Activated CD4-positive, alpha-beta T cell treated with anti-CD3 and anti-CD28 coated beads for 36 hours (primary cell): ENCODE results near the gene CTDSP2. TPM values are rescaled to one million over a fixed set of nuclear protein-coding genes. Genes with fewer than 3 reads are reported as not detected.
A peak's percentile ranks its signal among the peaks of the same experiment; 100 is the strongest.
"Not testable (repeated sequence)": the region's sequence is repeated elsewhere in the genome, so short reads cannot be mapped to it uniquely, and the experiment has no call there.

Source experiments
- ATAC-seq: fragments of 200-7000 bp; cut with Tn5 transposase; one replicate; pipeline ENCODE4 v1.10.0; 2021; ENCODE audit warnings: mild to moderate bottlenecking, moderate library complexity
- CTCF ChIA-PET: fragments of 350-600 bp; sonication (Branson Sonifier 250); formaldehyde crosslinking; loops from one replicate; lab custom pipeline; 2021; ENCODE audit warnings: antibody characterized with exemption; lab: Charles Lee
- POLR2A ChIA-PET: fragments of 350-600 bp; sonication (Branson Sonifier 250); formaldehyde crosslinking; loops from one replicate; lab custom pipeline; 2021; ENCODE audit warnings: antibody characterized with exemption, inconsistent platforms; lab: Charles Lee
- DNase-seq: peaks from one replicate; pipeline ENCODE4 v3.0.0-alpha.2; 2020
- H3K27ac Mint-ChIP-seq: one replicate; pipeline ENCODE4 v1.8.0; 2021; ENCODE audit warnings: mixed read lengths
- H3K27me3 Mint-ChIP-seq: one replicate; pipeline ENCODE4 v1.8.0; 2021; ENCODE audit warnings: mixed read lengths
- H3K36me3 Mint-ChIP-seq: one replicate; pipeline ENCODE4 v1.8.0; 2021; ENCODE audit warnings: low read depth, mixed read lengths
- H3K4me1 Mint-ChIP-seq: one replicate; pipeline ENCODE4 v1.8.0; 2021; ENCODE audit warnings: mixed read lengths
- H3K4me3 Mint-ChIP-seq: one replicate; pipeline ENCODE4 v1.8.0; 2021; ENCODE audit warnings: mild to moderate bottlenecking, moderate library complexity, mixed read lengths
- H3K9me3 Mint-ChIP-seq: one replicate; pipeline ENCODE4 v1.8.0; 2021; ENCODE audit warnings: low read depth, mixed read lengths
- intact Hi-C, 2 experiments: fragments of 100-400 bp; cut with DNase I in 1 of 2; cut with micrococcal nuclease in 1 of 2; formaldehyde crosslinking; loops; one replicate each; pipeline versions ENCODE4 v1.14.2 to v1.15.1; 2022 to 2024; cut with DNase I, micrococcal nuclease
- total RNA-seq, 2 experiments: library from RNA; stranded (reverse); gene quantifications; one replicate each; pipeline ENCODE4 v1.2.3, GENCODE V29; 2021

The CTDSP2 gene
- total RNA-seq, 2 experiments from 2014 or later = 80.9 to 85.4 TPM

- Mint-ChIP-seq H3K27me3 (peaks cover 11% of the 10 kb centered on the region), H3K9me3 (no peaks in the 10 kb centered on the region), H3K27ac (no peak overlapping the region), H3K4me3 (no peak overlapping the region), H3K4me1 (peaks cover 36% of the 10 kb centered on the region), H3K36me3 (no peaks in the 10 kb centered on the region)
- intact Hi-C loops = no loop called here
- DNase-seq = no peak
- POLR2A ChIA-PET = no interaction called here
- CTCF ChIA-PET = interaction anchor here (0.6 to 2.1 kb wide), 6 partner anchors 9 to 306 kb away, joined by 3 to 7 read pairs (median 4); partner anchors contain the start of gene DCTN2
- no peak for ATAC-seq
Observed at GRCh38 chr12:57852200-57852599, 5.7 kb upstream of the CTDSP2 start.

DNA sequence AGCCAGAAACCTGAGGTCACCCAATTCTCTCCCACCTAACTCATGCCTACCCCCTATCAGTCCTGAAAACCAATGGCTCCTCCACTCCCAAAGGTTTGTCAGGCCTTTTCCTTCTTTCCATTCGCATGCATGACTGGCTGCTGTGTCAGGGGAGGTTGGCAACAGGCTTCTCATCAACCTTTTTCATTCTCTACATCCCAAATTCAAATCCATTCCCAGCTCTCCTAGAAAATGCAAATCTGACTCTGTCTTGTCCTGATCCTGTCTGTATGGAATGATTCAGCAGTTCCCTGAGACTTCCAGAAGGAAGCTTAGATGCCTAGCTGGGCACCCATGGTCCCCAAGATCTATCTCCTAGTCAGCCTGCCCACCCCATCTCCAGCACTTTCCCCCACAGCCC is 5.0 kb upstream of the CTDSP2 start:
- Mint-ChIP-seq H3K27ac (no peak overlapping the region), H3K36me3 (no peaks in the 10 kb centered on the region), H3K4me1 (peaks cover 38% of the 10 kb centered on the region), H3K27me3 (peaks cover 11% of the 10 kb centered on the region), H3K4me3 (no peak overlapping the region), H3K9me3 (no peaks in the 10 kb centered on the region)
- ChIA-PET CTCF (interaction anchor here (0.7 to 2.1 kb wide), 8 partner anchors 10 to 80 kb away, joined by 3 to 7 read pairs (median 4); no protein-coding TSS in a partner anchor), POLR2A (interaction anchor here (0.9 to 1.0 kb wide), 2 partner anchors 14 to 90 kb away, joined by 3 read pairs; partner anchors contain the start of gene ATP23)
- DNase-seq (no peak), ATAC-seq (no peak)
- intact Hi-C loops = no loop called here

DNA sequence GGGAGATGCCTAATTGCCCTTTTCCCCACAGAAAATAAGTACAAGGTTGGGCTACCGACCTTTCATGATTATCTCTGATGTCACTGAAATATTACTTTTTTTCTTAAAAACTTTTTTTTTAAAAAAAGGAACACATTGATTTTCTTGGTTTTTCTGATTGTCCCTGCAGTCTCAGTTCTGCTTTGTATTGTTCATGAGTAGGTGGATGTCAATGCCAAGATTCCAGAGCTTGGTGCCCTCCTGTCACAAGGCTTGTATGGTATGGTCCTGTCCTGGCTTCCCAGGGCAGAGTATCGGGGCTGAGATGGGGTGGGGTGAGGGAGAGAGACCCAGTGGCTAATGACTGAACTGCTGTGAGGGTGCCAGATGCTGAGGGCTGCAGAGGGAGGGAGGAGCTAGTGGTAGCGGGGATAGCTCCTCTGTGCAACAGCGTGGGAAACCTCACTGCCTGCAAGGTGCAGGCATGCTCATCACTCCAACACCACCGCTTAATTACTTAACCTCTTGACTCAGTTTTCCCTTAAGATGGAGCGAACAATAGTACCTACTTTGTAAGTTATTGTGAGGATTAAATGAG is 4.4 kb upstream of the CTDSP2 start:
- Mint-ChIP-seq H3K9me3 (no peaks in the 10 kb centered on the region), H3K27ac (no peak overlapping the region), H3K4me1 (peaks cover 38% of the 10 kb centered on the region), H3K36me3 (no peaks in the 10 kb centered on the region), H3K4me3 (no peak overlapping the region), H3K27me3 (peaks cover 11% of the 10 kb centered on the region)
- DNase-seq (peak; percentile 41), ATAC-seq (peak; percentile 48)
- ChIA-PET CTCF (interaction anchor here (0.6 to 4.4 kb wide), 10 partner anchors 10 to 231 kb away, joined by 3 to 21 read pairs (median 4); no protein-coding TSS in a partner anchor), POLR2A (interaction anchor here (0.9 to 1.0 kb wide), 2 partner anchors 14 to 90 kb away, joined by 3 read pairs; partner anchors contain the start of gene ATP23)
- intact Hi-C loops = no loop called here

- DNase-seq, H3K36me3 Mint-ChIP-seq, ATAC-seq, H3K27ac Mint-ChIP-seq, H3K9me3 Mint-ChIP-seq, POLR2A ChIA-PET, H3K4me3 Mint-ChIP-seq: not testable (repeated sequence)
- CTCF ChIA-PET = interaction anchor here (0.8 to 4.4 kb wide), 2 partner anchors 16 to 68 kb away, joined by 3 to 21 read pairs; no protein-coding TSS in a partner anchor
- intact Hi-C loops = loop anchor here in 1 of 2 experiments (5.0 kb wide), 2 partner anchors 67 to 97 kb away; partner anchors contain the start of genes CDK4 and TSFM
- Mint-ChIP-seq H3K27me3 (peaks cover 11% of the 10 kb centered on the region), H3K4me1 (peaks cover 39% of the 10 kb centered on the region)
Observed at GRCh38 chr12:57849447-57849846, 2.9 kb upstream of the CTDSP2 start.

DNA sequence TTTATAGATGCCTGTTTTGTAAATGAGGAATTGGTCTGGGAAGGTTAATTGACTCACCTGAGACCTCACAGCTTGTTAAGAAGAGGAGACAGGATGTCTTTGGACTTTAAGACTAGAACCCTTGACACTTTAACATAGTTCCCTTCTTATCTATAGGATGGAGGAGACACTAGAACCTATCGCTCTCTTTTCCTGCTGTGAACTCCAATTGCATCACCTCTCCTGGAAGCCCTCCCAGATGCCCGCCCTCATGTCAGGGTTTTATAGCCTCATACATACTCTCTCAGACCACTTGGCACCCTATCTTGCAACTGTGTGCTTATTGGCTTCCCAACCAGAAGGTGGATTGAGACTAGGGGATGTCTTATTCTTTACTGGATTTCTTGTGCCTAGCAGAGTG is 2.5 kb upstream of the CTDSP2 start:
- H3K27ac Mint-ChIP-seq = no peak overlapping the region
- ChIA-PET CTCF (interaction anchor here (0.8 to 4.4 kb wide), 2 partner anchors 17 to 67 kb away, joined by 3 to 21 read pairs; no protein-coding TSS in a partner anchor), POLR2A (no interaction called here)
- peaks cover 11% of the 10 kb centered on the region for H3K27me3 Mint-ChIP-seq
- ATAC-seq (no peak), DNase-seq (no peak)
- intact Hi-C loops = loop anchor here in 1 of 2 experiments (5.0 kb wide), 2 partner anchors 67 to 97 kb away; partner anchors contain the start of genes CDK4 and TSFM
- H3K4me1 Mint-ChIP-seq = peaks cover 41% of the 10 kb centered on the region
- H3K36me3 Mint-ChIP-seq = no peaks in the 10 kb centered on the region
- no peak overlapping the region for H3K4me3 Mint-ChIP-seq
- H3K9me3 Mint-ChIP-seq = no peaks in the 10 kb centered on the region

GRCh38 chr12:57848208-57848607 is 1.7 kb upstream of the CTDSP2 start:
- Mint-ChIP-seq H3K36me3 (no peaks in the 10 kb centered on the region), H3K27ac (no peak overlapping the region), H3K27me3 (peaks cover 11% of the 10 kb centered on the region), H3K4me1 (peaks cover 42% of the 10 kb centered on the region), H3K4me3 (no peak overlapping the region), H3K9me3 (no peaks in the 10 kb centered on the region)
- POLR2A ChIA-PET = no interaction called here
- intact Hi-C loops = loop anchor here in 1 of 2 experiments (5.0 kb wide), 2 partner anchors 66 to 96 kb away; partner anchors contain the start of genes CDK4 and TSFM
- CTCF ChIA-PET = interaction anchor here (0.9 to 4.4 kb wide), 3 partner anchors 17 to 92 kb away, joined by 3 to 21 read pairs (median 4); no protein-coding TSS in a partner anchor
- DNase-seq = no peak
- no peak for ATAC-seq

DNA sequence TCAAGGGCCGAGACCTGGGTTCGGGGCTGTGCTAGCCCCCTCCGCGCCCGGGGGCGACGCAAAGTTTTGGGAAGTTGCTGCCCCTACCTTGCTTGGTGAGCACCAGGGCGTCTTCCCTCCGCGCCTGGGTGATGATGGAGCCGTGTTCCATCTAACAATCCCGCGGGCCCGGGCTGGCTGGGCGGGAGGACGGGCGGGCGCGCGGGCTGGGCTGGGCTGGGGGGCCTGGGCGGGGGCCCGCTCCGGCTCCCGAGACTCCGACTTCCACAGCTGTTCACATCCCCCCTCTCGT is 298 bp downstream of the CTDSP2 start:
- Mint-ChIP-seq H3K9me3 (no peaks in the 10 kb centered on the region), H3K27me3 (peaks cover under 1% of the 10 kb centered on the region), H3K27ac (peak overlapping the region; percentile 70), H3K4me3 (peak overlapping the region; percentile 78), H3K4me1 (peaks cover 44% of the 10 kb centered on the region), H3K36me3 (no peaks in the 10 kb centered on the region)
- CTCF ChIA-PET = interaction anchor here (1.1 to 4.9 kb wide), 2 partner anchors 12 to 89 kb away, joined by 4 to 62 read pairs; no protein-coding TSS in a partner anchor
- ATAC-seq = peak; percentile 13
- intact Hi-C loops = loop anchor here (1.0 to 5.0 kb wide), 11 partner anchors 19 to 1751 kb away; partner anchors contain the start of genes ATP23 (in 2 of the 2), TSFM (in 2 of the 2), CDK4 (in 1 of the 2) and MARCHF9 (in 1 of the 2)
- DNase-seq = peak; percentile 64
- POLR2A ChIA-PET = interaction anchor here (0.8 to 1.3 kb wide), 2 partner anchors 10 to 19 kb away, joined by 3 to 4 read pairs; no protein-coding TSS in a partner anchor

DNA sequence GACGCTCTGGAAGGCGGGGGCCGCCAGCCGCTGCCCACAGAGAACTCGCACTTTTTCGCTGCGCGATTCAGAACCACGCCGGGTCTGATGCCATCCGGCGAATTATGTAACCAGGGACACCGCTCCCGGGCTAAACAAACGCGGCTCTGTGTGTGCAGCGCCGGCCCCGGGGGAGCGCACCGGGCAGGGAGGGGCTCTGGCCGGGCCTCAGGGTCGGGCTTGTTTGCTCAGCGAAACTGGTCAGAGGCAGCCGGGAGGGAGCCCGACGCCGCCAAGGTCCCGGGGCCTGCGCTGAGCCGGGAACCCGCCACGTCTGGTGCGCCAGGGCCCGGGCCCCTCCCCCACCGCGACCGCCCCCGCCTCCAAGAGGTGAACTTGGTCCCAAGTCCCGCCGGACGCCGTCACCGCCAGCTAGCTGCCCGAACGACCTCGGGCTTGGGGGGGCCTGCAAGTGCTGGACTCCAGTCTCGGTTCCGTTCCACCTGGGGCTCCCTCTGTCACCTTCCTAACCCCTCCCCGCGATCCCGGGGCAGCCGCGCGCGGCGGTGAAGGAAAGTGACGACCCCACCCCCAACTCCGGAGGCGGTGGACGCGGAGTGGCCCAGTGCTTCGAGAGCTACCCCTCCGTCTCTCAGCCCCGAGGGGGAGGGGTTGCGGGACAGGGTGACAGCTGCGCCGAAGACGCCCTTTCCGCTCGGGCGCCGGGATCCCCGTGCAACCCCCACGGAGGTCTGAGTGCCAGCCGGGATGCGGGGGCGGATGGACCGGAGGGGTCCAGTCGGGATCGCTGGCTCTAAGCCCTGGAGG is 848 bp downstream of the CTDSP2 start:
- no peaks in the 10 kb centered on the region for H3K27me3 Mint-ChIP-seq
- DNase-seq (peak; percentile 83), ATAC-seq (peak; percentile 24)
- ChIA-PET CTCF (interaction anchor here (0.6 to 4.9 kb wide), 5 partner anchors 11 to 632 kb away, joined by 3 to 62 read pairs (median 4); no protein-coding TSS in a partner anchor), POLR2A (interaction anchor here (0.8 to 1.8 kb wide), 3 partner anchors 9 to 53 kb away, joined by 3 to 7 read pairs (median 4); no protein-coding TSS in a partner anchor)
- peak overlapping the region; percentile 78 for H3K4me3 Mint-ChIP-seq
- peak overlapping the region; percentile 82 for H3K27ac Mint-ChIP-seq
- no peaks in the 10 kb centered on the region for H3K9me3 Mint-ChIP-seq
- no peaks in the 10 kb centered on the region for H3K36me3 Mint-ChIP-seq
- peaks cover 45% of the 10 kb centered on the region for H3K4me1 Mint-ChIP-seq
- intact Hi-C loops = loop anchor here (1.0 to 5.0 kb wide), 11 partner anchors 19 to 1751 kb away; partner anchors contain the start of genes ATP23 (in 2 of the 2), TSFM (in 2 of the 2), CDK4 (in 1 of the 2) and MARCHF9 (in 1 of the 2)

DNA sequence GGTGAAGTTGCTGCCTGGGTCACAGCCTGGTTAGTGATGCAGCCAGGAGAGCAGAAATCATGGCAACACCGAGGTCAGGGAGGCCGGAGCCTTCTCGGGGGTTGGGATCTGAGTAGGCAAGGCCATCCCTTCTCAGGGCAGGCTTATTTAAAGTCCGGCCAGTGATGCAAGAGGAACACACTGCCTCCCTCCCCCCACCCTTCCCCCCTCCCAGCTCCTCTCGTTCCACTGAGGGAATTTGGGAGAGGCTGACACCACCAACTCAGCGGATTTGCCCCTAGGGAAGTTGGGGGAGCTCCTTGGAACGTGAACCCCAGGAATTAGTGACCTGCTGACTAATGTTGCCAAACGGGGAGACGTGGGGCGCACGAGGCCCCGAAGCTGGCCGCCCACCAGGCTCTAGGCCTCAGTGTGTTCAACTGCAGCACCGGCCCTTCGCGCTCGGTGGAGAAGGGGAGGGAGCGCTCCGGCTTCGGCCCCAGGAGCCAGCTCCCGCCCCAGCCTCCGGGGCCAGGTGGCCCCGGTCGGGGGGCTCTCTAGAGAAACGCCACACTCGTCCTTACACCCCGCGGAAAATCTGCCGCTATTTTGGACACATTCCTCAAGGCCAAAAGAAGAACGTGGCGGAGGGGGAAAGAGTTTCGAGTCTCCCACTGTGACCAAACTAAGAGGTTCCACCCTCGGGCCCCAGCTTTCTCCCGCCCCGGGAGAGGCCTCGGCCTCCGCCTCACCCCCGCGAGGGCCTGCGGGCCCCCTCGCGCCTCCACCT is 1.6 kb downstream of the CTDSP2 start:
- Mint-ChIP-seq H3K4me3 (peak overlapping the region; percentile 78), H3K4me1 (peaks cover 53% of the 10 kb centered on the region), H3K9me3 (no peaks in the 10 kb centered on the region), H3K27ac (peak overlapping the region; percentile 93), H3K27me3 (no peaks in the 10 kb centered on the region), H3K36me3 (no peaks in the 10 kb centered on the region)
- ChIA-PET CTCF (interaction anchor here (0.6 to 4.9 kb wide), 9 partner anchors 11 to 632 kb away, joined by 3 to 62 read pairs (median 4); no protein-coding TSS in a partner anchor), POLR2A (interaction anchor here (0.8 to 1.8 kb wide), 2 partner anchors 20 to 54 kb away, joined by 3 to 7 read pairs; no protein-coding TSS in a partner anchor)
- DNase-seq = peak; percentile 73
- intact Hi-C loops = loop anchor here in 1 of 2 experiments (5.0 kb wide), 2 partner anchors 63 to 93 kb away; partner anchors contain the start of genes CDK4 and TSFM
- ATAC-seq = peak; percentile 33
